HG03457 (cell line): ENCODE results near the gene BACH2.
"Not testable (repeated sequence)": the region's sequence is repeated elsewhere in the genome, so short reads cannot be mapped to it uniquely, and the experiment has no call there.

ENCODE experiments used
- ATAC-seq: cut with Tn5 transposase; IDR thresholded peaks from one replicate; pipeline ENCODE4 v1.9.1; 2021; ENCODE audit warnings: moderate number of reproducible peaks; ENCODE audit not compliant: unreplicated experiment

Gene BACH2

GRCh38 chr6:90282265-90282664, 14.4 kb downstream of the BACH2 start:
- ATAC-seq = not testable (repeated sequence)

GRCh38 chr6:90278129-90278528, 18.5 kb downstream of the BACH2 start:
- ATAC-seq = no peak

- no peak for ATAC-seq
Measured at GRCh38 chr6:90277302-90278011, 19.2 kb downstream of the BACH2 start.

GRCh38 chr6:90274451-90275030, 22.1 kb downstream of the BACH2 start:
- ATAC-seq = no peak

- no peak for ATAC-seq
Measured at GRCh38 chr6:90273863-90274262, 22.8 kb downstream of the BACH2 start.

GRCh38 chr6:90272895-90273294, 23.7 kb downstream of the BACH2 start:
- ATAC-seq = no peak

- no peak for ATAC-seq
Measured at GRCh38 chr6:90271831-90272230, 24.8 kb downstream of the BACH2 start.

GRCh38 chr6:90269334-90269733, 27.3 kb downstream of the BACH2 start:
- no peak for ATAC-seq

- no peak for ATAC-seq
Measured at GRCh38 chr6:90268178-90268577, 28.5 kb downstream of the BACH2 start.

GRCh38 chr6:90266905-90267621, 29.6 kb downstream of the BACH2 start:
- ATAC-seq = no peak

- no peak for ATAC-seq
Measured at GRCh38 chr6:90264561-90264960, 32.1 kb downstream of the BACH2 start.

GRCh38 chr6:90263633-90264032, 33.0 kb downstream of the BACH2 start:
- ATAC-seq = no peak

GRCh38 chr6:90261801-90262200, 34.8 kb downstream of the BACH2 start:
- no peak for ATAC-seq

- no peak for ATAC-seq
Measured at GRCh38 chr6:90257486-90257738, 39.2 kb downstream of the BACH2 start.

GRCh38 chr6:90256698-90257485, 39.8 kb downstream of the BACH2 start:
- no peak for ATAC-seq

GRCh38 chr6:90253631-90254030, 43.0 kb downstream of the BACH2 start:
- ATAC-seq = no peak

- ATAC-seq = peak; percentile 70
Measured at GRCh38 chr6:90251295-90251992, 45.2 kb downstream of the BACH2 start.

GRCh38 chr6:90250405-90250804, 46.2 kb downstream of the BACH2 start:
- no peak for ATAC-seq

GRCh38 chr6:90249458-90249857, 47.2 kb downstream of the BACH2 start:
- no peak for ATAC-seq

- ATAC-seq = no peak
Measured at GRCh38 chr6:90249034-90249433, 47.6 kb downstream of the BACH2 start.

GRCh38 chr6:90247262-90247661, 49.4 kb downstream of the BACH2 start:
- no peak for ATAC-seq
